Eye (tissue), 1 donor: ENCODE results near the gene ESR1.
"Not testable (repeated sequence)": the region's sequence is repeated elsewhere in the genome, so short reads cannot be mapped to it uniquely, and the experiment has no call there.

ENCODE experiments used
- DNase-seq: peaks from one replicate; pipeline ENCODE4 v3.0.0-alpha.2; 2015

The ESR1 gene

DNA sequence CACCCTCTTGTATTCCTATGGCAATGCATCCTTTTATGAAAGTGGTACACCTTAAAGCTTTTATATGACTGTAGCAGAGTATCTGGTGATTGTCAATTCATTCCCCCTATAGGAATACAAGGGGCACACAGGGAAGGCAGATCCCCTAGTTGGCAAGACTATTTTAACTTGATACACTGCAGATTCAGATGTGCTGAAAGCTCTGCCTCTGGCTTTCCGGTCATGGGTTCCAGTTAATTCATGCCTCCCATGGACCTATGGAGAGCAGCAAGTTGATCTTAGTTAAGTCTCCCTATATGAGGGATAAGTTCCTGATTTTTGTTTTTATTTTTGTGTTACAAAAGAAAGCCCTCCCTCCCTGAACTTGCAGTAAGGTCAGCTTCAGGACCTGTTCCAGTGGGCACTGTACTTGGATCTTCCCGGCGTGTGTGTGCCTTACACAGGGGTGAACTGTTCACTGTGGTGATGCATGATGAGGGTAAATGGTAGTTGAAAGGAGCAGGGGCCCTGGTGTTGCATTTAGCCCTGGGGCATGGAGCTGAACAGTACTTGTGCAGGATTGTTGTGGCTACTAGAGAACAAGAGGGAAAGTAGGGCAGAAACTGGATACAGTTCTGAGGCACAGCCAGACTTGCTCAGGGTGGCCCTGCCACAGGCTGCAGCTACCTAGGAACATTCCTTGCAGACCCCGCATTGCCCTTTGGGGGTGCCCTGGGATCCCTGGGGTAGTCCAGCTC lies 292.1 kb downstream of the ESR1 start:
- no peak for DNase-seq

DNA sequence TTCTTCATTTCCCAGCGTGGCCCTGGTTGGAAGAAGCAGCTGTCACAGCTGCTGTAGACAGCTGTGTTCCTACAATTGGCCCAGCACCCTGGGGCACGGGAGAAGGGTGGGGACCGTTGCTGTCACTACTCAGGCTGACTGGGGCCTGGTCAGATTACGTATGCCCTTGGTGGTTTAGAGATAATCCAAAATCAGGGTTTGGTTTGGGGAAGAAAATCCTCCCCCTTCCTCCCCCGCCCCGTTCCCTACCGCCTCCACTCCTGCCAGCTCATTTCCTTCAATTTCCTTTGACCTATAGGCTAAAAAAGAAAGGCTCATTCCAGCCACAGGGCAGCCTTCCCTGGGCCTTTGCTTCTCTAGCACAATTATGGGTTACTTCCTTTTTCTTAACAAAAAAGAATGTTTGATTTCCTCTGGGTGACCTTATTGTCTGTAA lies 292.7 kb downstream of the ESR1 start:
- DNase-seq, result no peak

DNA sequence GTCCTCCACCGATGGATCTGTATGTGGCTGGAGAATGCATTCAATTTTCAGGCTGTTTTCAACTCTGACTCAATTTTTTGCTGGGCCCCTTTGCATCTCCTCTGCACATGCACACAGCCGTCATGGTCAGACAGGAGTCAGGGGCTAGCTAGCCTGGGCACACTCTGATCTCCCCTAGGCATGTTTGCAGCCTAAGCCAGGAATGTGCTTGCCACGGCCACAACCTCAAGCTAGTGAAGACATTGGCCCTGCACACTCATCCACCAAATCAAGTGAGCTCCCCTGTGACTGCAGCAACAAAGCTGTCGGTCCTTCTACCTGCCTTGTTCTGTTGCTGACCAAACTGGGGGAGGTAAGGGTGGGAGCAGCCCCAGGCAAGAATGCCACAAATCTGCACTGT lies 300.5 kb downstream of the ESR1 start:
- DNase-seq, result no peak

DNA sequence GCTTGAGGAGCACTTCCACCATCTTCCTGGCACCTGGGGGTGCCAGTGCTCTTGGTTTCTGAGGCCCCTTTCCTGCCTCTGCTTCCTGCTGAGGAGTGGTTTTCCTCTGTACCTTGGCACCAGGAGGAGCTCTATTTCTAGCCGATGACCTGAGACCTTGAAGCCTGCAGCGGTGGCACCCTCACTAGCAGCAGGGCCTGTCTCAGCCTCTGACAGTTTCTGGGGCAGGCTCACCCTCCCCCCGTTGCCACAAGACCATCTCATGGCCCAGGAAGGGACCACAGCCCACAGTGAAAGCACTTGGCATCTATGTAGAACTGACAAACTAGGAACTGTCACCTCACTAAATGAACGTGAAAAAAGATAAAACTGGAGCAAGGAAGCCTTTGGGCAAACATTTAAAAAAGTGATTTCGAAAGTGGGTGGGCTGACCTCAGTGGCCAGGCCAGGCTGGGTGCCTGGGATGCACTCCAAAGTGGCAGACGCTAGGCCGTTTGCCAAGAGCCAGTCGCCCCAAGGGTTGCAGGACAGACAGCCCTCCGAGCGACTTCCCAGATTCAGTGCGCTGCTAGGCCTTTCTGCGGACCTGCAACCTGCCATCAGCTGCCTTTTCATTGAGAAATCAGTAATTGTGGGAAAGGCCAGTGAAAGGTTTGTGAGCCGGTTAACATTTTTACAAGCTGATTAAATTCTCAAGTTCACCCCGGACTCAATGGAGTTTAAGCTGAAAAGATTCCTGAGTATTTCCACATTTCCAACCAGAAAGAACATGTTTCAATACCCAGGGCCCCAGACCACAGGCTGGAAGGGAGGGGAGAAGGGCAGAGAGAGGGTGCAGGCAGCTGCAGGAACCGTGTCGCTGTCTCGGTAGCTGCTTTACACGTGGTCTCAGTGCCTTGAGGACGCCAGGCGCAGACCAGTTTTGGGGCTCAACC lies 303.7 kb downstream of the ESR1 start:
- no peak for DNase-seq

DNA sequence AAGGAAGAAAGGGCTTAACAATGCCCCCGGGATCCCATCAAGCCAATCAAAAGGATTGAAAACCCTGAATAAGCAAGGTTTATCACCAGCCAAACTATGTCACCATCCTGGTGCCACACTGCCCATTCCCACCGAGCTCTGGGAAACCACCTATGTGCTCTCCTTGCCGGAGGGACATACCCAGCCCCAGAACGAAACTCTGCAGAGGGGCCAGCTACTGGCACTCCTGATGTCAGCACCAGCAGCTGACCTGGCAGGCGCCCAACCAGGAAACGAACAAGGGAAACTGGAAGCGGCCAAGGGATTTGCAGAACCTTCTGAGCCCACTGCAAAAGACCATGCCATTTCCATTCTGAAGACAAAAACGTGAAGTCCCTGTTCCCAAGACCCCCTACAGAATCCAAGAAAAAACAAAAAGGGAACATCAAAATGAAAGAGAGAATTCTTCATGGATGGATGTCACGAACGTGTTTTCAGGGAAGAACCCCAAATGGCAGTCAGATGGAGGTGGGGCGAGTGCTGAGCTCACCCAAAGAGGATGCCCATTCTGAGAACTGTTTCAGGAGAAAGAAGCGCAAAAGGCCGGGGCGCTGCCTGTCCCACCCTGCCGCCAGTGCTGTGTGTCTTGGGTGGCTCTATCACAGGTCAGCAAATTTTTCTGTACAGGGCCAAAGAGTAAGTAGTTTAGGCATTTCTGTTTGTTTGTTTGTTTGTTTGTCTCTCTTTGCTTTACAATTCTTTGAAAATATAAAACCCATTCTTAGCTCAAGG lies 305.2 kb downstream of the ESR1 start:
- no peak for DNase-seq

DNA sequence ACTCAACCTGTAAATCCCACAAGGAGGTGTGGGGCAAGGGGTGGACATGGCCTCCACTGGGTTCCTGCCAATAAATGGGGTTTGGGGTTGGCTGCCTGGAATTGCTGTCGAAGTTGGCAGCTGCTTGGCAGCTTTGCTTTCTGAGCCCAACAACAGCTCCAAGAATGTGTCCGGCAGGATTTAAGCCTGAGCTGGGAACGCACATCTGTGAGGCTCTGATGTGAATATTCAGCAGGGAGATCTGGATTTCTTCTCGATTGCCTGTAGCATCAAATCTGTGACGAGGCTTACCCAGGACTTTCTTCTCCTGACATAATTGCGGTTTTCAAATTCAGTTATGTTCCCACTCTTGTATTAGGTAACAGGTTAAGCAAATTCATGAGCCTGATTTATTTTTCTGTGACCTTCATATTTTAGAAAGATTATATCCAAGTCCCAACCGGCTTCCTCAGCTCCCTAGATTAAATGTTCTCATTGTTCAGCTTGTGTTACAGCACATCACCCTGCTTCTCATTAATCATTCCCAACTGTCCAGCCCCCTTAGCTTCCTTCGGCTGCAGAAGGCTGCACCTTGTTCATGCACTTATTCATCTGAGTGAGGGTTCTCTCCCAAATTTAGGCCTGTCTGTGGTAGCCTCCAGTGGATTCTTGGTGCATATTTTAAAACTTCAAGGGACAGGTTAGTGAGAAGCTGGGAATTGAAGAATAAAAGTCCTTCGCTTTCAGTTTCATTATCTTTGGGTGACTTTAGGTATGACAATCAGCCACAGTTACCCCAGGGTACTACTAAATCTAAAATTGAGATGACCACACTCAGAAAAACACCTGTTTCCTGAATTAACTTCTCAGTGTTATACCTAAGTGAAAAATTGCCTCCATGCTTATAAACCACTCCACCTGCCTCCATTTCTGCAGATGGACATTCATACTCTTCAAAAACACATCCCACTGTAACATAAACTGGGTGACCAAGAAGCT lies 310.0 kb downstream of the ESR1 start:
- DNase-seq, result no peak

DNA sequence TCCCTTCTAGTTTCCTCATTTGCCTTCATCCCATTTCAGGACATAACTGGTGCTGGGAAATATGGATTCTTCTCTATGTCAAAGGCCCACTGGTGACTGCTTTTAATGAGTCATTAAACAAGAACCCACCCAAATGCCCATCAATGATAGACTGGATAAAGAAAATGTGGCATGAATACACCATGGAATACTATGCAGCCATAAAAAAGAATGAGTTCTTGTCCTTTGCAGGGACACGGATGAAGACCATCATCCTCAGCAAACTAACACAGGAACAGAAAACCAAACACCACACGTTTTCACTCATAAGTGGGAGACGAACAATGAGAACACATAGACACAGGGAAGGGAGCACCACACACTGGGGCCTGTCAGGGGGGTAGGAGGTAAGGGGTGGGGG lies 310.7 kb downstream of the ESR1 start:
- DNase-seq, result no peak

DNA sequence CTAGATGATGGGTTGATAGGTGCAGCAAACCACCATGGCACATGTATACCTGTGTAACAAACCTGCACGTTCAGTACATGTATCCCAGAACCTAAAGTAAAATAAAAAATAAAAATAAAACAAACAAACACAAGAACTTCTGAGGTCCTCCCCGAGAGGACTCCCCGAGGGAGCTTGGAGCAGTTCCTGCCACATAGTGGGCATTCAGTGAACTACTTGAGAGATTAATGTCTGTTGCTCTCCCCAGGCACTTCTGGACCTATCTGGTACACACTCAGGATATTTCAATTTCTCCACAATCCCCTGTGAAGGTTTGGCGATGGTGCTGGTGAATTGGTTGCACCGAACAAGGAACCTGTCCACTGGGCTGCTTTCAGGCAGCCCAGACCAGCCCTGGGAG lies 311.2 kb downstream of the ESR1 start:
- no peak for DNase-seq

DNA sequence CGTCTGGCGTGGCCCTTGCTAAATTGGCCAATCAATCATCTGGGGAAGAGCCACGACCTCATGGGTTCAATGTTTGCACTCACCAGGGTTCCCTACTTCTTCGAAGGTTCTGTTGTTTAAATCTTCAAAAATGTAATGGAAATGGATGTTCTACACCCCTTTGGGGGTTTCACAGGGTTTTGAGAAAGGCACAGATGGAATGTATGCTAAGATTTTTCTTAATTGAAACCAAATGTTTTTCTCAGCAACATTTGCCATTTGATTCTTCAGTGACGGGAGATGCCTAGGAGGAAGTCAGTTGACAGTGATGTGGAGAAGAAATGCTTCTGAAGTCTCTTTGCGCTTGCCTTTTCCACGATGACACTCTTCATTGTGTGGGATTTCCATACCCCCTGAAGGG lies 312.3 kb downstream of the ESR1 start:
- DNase-seq, result no peak

DNA sequence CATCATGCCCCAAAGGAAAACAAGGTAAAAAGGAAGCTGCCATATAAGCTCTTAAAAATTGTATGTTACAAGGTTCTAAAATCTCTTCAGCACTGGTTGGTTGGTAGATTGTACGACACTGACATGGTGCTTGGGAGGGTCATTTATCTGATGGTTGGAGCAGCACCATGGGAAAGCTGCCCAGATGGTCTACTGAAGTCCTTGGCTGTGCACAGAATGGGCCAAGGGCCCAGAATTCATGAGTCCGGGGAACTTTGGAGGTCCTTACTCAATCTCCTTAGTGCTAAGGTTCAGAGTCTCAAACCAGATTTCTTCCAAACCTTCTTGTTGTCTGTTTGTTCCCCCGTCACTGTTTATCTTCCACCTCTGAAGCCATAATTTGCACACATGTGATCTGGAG lies 314.4 kb downstream of the ESR1 start:
- DNase-seq, result no peak

DNA sequence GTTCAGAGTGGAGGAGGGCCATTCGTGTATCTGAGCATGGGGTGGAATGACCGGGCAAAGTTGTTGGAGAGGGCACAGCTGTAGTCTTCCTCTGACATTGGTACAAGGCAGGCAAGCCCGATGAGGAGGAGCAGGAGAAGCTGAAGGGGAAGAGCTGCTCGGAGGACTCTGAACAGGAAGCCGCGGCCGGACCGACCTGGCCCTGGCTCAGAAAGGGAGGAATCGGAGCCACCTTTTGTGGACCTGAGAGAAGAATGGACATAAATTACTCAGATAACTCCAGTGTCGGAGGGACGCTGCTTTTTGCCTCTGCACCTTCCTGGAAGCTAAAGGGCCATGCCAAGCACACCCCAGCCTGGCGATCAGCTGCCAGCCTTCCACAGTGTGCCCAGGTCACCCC lies 315.0 kb downstream of the ESR1 start:
- DNase-seq, result no peak

DNA sequence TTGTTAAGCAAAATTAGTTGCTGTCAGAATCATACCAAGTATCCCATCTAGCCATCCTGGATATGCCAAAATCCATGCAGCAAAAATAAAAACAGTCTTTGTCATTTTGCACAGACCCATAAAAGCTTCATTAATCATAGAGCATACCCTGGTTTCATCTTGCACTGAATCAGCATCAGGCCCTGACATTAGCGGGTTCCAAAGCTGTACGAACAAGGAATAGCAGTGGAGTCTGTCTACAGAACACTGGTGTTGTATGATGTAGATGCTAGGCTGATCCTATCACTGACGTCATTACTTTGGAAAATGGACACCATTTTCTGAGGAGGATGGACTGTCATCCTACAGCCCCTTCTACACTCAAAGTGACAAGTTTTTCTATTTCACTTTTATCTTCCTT lies 315.6 kb downstream of the ESR1 start:
- no peak for DNase-seq

DNA sequence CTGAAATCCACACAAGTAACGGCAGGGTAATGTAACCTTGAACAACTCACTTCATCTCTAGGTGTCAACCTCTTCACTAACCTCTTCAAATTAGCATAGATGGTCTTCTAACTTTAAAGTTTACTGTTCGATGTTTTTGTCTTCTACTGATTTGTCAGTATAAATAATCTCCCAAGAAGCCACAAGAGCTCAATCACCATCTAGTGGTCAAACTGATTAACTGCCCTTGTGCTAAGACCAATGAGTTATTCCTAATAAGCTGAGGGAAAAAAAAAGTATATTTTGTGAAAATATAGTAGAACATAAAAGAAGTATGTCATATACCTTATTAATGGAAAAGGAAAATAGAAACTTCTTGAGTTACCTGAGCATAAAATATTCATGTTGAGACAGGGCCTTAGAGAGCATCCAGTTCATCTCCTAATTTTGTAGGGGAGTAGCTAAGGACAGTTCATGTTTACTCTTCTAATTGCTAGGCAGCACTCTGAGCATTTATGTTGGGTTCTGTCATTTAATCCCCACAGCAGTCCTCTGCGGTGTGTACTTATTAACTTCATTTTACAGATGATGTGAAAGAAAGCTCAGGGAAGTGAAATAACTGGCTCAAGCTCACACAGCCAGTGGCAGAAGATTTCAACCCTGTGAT lies 317.1 kb downstream of the ESR1 start:
- peak; percentile 62 for DNase-seq

DNA sequence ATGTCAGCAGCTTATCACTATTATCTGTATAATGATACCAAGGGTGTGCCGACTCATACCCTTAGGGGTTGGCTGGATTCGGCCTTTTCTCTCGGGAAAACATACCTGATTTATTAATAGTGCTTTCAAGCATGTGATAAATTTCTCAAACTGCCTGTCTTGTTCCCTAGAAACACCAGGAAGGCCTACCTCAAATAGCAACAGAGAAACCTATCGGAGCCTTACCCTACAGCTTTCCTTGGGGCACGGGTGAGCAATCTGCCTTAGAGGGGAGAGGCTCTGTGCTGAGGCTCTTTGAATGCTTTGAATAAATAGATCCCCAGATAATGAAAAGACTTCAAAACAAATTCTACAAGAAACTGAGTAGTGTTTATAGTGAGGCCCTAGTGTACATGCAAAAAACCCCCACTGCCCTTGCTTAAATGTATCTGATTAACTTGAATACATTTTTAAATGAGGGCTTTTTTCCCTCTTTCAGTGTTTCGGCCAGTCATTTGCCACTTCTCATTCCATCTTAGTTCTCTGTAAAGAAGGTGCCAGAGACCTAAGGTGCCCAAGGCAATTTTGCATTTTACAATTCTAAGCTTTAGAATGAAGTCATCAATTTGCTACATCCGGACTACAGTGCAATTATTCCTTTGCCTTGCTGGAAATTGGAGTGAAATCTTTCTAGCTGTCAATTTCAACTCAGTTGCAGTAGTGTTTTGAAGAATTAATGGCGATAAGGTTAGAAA lies 320.1 kb downstream of the ESR1 start:
- DNase-seq, result no peak

DNA sequence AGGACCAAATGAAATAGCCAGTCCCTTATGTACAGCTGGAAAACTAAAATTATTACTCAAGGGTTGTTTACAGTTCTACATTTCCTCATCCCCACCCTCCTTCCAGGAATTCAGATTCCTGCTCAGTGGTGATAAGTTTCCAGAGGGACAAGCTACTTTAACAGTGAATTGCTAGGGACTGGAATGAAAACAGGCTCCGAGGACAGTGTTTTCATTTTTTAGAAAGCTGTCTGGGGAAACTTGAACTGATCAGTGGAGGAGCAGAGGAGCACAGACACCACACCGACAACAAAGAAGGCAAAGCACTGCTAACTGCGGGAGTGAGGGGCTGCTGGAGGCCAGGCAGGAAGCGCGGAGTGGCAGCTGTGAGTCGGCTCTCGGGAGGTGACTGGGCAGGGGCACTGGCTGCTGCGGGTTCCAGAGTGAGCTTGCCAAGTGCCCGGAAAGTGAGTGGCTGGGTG lies 322.2 kb downstream of the ESR1 start:
- DNase-seq, result no peak

DNA sequence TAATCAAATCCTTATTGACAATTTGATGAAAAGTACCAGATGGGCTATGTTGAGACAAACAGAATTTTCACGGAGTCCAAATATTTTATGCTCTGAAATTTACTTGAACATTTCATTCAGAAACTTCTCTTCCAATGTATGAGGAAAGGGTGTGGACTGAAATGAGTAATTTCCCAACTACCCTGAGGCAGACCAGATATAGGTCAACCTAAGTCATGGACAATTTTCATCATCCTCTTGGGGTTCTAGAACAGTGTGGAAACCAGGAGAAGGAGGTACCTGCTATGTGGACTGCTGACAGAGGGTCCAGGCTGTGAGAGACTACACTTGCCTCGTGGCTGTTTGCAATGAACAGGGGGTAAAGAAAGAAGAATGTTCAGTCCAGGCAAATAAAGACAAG lies 323.0 kb downstream of the ESR1 start:
- no peak for DNase-seq

DNA sequence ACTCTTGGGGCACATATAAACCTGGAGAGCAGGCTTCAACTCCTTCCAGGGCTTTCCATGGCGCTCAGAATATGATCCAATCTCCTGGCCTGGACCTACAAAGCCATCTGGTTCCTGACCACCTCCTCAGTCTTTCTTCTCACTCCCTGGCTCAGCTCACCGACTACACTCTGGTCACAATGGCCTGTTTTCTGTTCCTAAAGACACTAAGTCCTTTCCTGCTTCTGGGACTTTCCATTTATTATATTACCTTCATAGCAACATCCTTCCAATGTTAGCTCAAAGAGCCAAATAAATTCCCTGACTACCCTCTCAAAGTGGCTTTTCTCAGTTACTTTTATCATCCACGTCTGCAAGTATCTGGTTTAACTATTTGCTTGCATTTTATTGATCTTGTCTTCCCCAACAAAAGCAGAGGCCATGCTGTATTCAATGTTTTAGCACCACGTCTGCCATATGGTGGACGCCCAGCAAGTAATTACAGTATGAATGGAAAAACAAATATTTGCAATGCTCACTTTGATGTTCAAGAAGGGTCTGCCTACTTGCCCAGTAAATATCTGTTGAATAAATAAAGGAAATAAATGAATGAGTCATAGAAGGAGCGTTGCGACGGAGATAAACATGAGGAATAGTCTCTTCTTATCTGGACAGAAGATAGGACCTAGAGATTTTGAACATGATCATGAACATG lies 328.4 kb downstream of the ESR1 start:
- no peak for DNase-seq

DNA sequence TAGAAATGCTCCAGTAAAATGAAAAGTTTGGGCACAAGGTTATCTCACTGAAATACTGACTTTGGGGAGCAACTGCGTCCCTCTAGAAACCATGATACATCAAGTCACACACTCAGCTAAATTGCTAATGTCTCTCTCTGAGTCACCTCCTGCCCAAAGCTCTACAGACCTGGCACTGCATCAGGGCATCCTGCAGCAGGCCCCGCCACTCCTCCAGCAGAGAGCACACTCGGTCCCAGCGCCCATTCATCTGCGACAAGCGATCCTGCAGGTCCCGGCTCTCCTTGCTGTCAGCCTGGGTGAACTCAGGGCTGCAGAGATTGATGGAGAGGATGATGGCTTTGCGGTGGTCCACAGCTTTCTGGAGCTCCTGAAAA lies 329.0 kb downstream of the ESR1 start:
- DNase-seq, result no peak

DNA sequence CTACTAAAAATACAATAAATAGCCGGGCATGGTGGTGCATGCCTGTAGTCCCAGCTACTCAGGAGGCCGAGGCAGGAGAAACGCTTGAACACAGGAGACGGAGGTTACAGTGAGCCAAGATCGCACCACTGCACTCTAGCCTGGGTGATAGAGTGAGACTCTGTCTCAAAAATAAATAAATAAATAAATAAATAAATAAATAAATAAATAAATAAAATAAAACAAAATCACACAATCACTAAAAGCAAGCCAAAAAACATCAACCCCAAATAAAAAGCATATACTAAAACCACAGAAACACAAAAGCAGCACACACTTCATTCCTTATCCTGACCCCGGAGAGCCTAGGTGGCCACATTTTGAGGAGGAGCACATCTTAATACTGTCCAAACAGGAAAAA lies 330.9 kb downstream of the ESR1 start:
- DNase-seq, result not testable (repeated sequence)

DNA sequence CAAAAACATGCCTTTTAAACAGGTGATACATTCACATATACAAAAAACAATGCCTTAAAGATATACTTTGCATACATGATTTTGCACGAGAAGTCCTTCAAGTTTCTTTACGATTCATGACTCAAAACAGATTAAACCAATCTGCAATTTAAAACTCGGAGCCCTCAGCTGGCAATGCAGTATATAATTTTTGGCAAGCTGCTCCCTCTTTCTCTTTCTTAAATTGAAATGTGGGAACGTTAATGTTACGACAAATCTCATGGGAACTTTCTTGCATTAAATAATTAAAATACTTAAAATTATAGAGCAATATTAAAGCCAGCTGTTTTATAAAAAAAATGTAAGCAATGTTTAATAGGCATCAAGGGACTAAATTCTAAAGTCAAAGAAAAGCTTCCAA lies 334.6 kb downstream of the ESR1 start:
- peak; percentile 10 for DNase-seq
